GM21825 (cell line): ENCODE data around the gene VWA3B.
"Not testable (repeated sequence)": the region's sequence is repeated elsewhere in the genome, so short reads cannot be mapped to it uniquely, and the experiment has no call there.

Source experiments
- ATAC-seq: cut with Tn5 transposase; IDR thresholded peaks from one replicate; pipeline ENCODE4 v1.9.1; 2021; ENCODE audit warnings: mild to moderate bottlenecking, moderate library complexity; ENCODE audit not compliant: unreplicated experiment

Gene VWA3B

DNA sequence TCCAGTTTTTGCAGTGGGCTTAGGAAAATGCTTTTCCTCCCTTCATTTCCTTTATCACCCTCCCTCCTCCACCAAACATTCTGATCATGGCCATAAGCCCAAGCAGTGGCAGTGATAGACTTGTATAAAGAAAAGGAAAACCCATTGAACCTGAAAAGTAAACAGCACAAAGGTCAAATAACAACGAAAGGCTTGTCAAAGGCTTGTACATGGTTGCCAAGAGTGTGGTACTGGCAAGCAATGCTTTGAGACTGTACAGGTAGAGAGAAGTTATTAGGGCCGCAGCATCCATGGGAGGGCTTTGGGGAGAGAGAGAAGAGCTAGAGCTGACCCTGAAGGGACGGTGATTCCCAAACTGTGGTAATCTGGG is 2.1 kb upstream of the VWA3B start:
- ATAC-seq: no peak

DNA sequence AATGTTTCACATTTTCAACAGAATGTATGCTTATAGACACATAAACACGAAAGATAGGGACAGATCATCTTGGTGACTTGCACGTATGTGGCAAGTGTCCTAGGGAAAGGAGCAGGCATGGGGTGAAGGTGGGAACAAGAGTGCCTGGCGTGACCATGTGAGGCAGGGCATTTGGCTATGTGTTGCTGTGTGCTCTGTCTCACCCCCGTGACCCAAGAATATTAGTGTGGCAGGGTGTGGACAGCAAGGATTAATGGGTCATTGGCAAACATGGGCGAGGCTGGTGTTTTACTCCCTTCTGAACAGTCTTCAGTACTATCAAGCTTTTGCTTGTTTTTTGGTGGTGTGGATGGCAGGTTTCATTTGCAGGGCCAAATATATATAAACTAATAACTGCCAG is 1.3 kb upstream of the VWA3B start:
- no peak for ATAC-seq

DNA sequence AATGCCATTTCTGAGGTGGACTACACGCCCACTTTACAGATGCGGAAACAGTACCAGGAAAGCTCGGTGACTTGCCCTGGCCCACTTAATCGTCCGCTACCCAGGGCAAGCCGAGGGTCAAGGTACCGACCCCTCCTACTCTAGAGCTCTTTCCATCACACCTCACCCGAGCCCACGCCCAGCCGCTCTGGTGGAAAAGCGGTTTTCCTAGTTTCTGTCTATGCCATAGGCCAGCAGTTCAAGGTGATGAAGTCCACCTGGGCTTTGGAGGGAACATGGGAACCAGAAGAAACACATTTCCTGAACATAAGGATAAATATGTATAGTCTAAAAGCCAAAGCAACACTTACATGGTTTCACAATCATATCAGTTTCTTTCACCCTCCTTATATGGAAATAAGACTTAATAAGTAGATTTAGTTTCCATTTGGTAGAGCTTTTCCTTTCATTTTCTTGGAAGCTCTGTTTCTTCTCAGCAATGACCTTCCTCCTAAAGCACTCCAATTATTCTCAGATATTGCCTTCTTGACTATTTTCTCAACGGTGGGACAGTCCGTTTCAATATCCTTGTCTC is 567 bp downstream of the VWA3B start:
- no peak for ATAC-seq

DNA sequence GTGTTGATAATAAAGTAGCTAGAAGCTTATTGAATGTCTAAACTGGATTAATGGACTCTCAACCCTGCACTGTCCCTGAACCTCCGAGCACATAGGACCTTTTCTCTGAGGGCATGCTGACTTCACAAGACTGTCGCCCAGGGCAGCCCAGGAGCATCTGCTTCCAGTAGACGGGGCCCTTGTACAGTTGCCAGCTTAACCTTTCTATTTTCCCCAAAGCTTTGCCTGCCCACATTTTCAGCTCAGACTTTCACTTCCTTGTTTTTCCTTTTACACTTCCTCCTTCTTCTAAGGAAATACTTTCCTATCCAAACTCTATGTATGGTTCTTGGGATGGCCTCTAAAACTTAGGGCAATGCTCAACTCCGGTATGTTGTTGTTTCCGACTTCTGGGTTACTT is 1.3 kb downstream of the VWA3B start:
- ATAC-seq: no peak

DNA sequence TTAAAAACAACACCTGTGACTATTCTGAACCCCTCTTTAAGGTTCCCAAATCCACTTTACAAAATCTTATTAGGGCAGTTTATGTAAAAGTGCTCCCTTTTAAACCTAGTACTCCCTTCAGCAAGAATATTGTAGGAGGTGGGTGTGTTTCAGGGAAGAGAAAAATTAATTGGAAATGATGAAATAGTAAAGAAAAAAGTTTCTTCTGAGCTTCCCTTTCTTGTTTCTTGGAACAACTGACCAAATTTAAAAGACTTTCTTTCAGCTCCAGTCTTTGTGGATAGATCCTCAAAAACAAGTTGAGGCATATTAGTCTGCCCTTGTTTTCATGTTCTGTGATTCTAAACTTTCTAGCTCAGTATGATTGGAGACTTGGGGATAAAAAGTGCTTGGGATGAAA is 3.0 kb downstream of the VWA3B start:
- ATAC-seq: no peak

DNA sequence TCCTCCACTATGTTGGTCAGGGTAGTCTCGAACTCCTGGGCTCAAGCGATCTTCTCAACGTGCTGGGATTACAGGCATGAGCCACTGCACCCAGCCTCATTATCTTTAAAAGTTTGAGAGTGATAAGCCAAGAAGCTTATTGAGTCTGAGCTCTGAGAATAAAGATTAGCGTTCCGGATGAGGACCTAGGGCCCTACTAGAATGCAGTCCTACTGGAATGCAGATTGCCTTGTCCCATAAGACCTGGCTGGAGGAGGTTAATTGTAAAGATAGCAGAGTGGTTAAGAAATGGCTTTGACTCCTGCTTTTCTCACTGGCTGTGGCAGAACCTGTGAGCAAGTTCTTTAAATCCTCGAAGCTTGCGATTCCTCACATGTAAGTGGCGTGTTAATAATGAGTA is 4.0 kb downstream of the VWA3B start:
- ATAC-seq: no peak

DNA sequence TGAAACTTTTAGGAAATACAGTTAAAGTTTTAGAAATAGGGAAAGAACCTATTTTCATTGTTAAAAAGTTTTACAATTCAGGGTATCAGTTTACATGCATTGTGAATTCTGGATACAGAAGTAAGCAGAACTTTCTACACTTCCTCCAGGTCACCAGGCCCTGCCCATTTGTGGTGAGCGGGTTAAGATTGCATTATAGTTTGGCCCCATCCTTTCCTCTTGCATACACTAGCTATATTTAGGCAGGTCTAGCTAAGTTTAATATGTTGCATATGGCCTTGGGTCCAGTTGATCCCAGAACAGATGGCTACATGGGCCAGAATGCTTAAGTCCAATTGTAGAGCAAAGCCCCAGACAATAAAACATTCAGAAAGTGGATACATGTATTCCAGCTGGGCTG is 4.8 kb downstream of the VWA3B start:
- no peak for ATAC-seq

DNA sequence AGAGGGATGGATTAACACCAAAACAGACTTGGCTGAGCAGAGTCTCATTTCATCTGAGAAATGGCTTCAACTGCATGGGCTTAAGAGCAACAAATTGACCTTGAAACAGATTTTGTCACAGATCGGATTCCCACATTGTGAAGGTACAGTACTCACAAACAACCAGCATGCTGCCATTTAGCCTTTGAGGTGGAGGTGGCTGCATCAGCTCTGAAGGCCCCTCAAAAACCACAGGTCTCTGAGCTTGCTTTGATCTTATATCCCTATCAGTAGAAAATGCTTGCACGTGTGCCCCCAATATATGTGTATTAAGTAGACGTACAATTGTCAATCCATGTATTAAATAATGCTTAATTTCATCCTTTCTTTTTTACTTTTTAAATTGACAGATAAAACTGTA is 6.2 kb downstream of the VWA3B start:
- ATAC-seq: no peak

DNA sequence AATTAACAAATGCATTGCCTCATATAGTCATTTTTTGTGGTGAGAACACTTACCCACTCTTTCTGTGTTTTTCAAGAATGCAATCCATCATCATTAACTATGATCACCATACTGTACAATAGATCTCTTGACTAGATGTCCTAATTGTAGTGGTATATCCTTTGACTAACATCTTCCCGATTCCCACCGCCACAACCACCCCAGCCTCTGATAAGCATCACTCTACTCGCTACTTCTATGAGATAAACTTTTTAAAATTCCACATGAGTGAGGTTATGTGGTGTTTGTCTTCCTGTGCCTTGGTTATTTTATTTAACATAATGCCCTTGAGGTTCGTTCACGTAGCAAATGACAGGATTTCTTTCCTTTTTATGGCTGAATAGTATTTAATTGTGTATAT is 6.6 kb downstream of the VWA3B start:
- ATAC-seq: no peak

DNA sequence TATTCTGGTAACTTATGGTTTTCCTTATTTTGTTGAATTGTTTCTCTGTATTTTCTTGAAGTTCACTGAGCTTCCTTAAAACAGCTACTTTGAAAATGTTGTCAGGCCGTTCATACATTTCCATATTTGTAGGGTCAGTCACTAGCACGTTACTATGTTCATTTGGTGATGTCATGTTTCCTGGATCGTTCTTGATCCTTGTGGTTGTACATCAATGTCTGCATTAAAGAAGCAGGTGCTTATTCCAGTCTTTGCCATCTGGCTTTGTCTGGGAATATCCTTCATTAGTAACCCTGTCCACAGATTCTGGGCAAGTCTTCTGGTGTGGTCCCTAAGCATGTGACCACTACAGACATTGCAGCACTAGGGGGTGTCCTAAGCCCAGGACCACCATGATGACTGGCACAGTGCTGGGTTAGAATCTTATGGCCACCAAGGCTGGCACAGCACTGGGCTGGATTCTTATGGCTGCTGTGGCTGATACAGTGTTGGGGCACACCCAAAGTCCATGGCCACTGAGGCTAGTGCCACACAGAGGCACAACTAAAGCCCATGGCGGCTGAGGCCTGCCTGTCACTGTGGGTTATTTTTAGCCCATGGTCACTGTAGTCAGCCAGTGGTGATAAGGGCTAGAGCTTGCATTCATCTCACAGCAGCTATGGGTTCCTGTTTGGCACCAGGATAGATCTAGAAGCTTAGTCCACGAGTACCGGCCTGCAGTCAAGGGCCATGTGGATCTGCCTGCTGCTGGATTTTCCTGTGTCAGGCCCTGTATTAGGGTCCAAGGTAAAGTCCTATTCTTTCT is 13.2 kb downstream of the VWA3B start:
- ATAC-seq: no peak

DNA sequence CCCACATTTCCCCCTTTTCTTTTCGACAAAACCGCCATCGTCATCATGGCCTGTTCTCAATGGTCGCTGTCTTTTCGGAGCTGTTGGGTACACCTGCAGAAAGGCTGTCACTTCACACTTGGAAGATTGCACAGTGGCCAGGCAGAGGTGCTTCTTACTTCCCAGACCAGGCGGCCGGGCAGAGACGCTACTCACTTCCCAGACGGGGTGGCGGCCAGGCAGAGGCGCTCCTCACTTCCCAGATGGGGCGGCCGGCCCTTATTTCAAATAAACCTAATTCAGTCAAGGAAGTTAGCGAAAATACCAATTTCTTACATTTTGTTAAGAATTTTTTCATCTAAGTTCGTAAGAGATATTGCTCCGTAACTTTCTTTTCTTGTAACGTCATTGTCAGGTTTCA is 15.3 kb downstream of the VWA3B start:
- ATAC-seq: not testable (repeated sequence)

DNA sequence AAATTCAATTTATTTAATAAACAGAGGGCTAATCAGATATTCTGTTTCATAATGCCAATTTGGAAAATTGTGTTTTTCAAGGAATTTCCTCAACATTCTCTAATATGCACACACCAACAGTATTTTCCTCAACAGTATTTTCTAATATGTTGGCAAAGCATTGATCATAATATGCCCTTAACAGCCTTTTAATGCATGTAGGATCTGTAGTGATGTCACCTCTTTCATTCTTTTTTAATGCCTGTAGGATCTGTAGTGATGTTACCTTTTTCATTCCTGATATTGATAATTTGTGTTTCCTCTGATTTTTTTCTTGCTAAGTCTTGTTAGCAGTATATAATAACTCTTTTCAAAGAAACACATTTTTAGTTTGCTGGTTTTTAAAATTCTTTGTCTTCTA is 15.9 kb downstream of the VWA3B start:
- ATAC-seq: no peak

DNA sequence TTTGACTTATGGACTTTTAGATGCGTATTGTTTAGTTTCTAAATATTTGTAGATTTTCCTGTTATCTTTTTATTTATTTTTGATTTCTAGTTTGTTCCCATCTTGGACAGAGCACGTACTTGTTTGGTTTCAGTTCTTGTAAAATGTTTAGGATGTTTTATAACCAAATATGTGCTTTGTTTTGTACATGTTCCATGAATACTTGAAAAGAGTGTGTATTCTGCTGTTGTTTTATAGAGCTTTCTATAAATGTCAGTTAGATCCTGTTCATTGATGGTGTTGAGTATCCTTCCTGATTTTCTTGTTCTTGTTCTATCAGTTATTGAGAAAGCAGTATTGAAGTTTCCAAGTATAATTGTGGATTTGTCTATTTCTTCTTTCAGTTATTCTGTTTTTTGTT is 21.1 kb downstream of the VWA3B start:
- ATAC-seq: no peak

DNA sequence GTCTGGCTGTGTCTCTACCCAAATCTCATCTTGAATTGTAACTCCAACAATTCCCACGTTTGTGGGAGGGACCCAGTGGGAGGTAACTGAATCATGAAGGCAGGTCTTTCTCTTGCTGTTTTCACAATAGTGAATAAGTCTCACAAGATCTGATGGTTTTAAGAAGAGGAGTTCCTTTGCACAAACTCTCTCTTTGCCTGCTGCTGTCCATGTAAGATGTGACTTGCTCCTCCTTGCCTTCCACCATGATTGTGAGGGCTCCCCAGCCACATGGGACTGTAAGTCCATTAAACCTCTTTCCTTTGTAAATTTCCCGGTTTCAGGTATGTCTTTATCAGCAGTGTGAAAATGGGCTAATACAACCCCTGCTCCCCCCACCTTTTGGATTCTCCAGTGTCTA is 23.8 kb downstream of the VWA3B start:
- no peak for ATAC-seq

DNA sequence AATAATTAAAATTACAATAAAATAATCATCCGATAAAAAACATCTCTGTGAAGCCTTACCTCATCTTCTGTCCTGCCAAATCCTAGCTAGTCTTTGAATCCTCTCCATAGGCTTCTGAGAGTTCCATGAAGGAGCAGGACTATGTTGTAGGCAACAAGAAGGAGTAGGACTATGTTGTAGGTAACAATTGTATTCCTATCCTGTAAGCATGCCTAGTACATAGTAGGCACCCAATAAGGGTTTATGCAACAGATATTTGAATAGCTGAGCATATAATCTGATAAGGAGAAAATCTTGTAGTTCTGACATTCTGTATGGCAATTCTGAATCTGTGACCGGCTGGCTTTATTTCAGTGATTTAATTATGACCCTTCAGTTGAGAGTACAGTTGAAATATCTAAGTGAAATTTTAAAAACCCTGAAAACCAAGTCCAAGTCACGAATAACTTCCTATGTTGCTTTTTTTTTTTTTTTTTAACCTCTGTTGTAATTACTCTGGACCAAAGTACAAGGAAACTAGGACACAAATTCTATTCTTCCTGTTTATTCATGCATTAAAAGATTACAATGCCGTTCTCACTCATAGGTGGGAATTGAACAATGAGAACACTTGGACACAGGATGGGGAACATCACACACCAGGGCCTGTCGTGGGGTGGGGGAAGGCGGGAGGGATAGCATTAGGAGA is 27.8 kb downstream of the VWA3B start:
- no peak for ATAC-seq

DNA sequence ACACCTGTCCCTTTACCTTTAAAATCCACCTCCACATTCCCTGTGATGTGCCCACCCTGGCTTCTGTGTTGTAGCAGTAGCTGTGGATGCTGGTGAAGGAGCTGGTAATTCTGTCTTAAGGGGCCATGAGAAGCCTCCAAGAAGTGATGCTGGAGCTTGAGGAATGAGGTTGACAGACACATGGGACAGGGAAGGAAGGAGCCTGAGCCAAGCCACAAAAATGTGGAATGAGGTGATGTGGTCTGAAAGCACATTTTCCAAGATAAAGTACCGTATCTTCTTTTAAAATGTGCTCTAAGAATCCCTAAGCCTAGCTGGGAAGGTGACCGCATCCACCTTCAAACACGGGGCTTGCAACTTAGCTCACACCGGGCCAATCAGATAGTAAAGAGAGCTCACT is 31.2 kb downstream of the VWA3B start:
- ATAC-seq: no peak

DNA sequence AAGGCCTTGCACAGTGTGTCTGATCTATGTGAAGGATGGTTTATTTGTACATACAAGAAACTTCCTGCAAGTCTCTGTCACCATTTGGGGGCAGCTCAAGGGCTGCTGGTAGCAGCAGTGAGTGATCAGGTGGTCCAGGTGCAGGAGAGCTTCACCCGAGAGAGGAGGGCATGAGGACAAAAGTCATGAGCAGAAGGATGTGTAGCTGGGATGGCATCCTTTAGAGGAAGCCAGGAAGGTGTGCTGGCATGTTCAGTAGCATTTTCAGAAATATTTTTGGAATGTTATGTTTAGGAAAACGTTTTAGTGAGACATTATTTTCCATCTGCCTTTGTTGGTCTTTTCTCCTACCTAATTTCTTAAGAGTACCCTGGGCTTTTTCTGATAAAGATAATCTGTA is 31.9 kb downstream of the VWA3B start:
- no peak for ATAC-seq

DNA sequence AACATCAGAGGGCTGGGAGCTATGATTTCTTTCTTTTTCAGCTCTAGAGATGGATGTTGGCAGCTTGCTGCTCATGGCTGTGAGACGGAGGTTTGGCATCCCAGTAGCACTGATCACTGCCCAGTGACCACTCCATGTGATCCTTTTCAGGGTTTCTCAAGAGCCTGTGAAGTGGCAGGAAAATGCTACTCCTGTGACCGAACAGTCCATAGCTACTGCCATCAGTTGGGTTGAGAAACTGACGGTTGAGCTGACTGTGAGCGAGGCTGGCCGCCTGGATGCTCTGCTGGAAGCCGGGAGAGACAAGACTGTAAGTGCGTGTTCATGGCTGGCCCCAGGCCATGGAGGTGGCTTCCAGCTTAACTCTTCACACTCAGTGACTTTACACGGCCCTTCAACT is 34.2 kb downstream of the VWA3B start:
- ATAC-seq: no peak

DNA sequence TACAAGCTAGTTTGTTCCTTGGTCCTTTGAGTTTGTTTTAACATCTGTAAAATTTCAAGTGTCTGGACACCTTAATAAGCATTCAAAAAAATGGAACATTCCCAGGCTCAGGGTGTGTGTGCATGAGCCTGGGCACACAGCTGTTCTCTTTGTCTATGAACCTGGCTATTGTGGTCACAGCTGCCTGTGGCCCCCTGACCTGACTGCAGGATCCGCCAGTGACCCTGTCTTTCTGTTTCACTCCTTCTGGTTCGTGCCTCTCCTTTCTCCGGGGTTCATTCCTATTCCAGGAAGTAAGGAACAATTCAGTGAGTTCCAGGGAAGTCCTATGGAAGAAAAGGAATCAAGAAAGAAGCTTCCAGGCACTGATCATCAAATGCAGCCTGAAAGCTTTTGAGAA is 35.6 kb downstream of the VWA3B start:
- no peak for ATAC-seq

DNA sequence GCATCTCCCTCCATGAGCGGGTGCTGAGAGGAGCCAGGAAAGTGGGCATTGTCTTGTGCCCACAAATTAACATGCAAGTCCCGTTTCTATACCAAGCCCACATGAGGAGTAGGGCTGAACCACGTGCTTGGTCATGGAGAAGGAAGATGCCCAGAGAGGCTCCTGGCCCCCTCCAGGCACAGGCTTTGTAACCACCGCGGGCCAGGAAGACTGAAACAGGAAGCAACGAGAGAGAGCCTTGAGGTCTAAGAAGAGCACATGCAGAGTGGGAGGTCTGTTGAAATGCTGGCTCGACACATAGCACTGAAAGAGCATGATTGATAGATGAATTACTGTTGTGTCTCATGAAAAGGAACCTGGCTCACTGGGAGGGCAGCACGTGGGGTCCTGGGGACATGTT is 36.3 kb downstream of the VWA3B start:
- no peak for ATAC-seq

DNA sequence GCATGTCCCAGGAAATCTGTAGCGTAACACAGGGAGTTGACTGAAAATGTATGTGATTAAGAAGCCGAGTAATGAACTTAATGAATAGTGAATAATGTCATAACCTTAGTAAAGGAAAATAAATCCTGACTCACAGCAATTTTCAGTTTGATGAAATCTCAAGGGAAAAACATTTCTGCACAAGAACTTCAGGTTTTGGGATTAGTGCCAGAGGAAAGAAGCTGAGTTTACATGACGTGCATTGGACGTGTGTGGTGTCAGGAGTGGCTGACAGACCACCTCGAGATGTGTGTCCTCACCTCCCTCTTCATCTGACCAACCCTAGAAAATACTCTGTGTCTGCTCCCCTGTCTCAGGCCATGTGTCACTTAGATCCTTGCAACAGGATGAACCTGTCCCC is 39.1 kb downstream of the VWA3B start:
- no peak for ATAC-seq

DNA sequence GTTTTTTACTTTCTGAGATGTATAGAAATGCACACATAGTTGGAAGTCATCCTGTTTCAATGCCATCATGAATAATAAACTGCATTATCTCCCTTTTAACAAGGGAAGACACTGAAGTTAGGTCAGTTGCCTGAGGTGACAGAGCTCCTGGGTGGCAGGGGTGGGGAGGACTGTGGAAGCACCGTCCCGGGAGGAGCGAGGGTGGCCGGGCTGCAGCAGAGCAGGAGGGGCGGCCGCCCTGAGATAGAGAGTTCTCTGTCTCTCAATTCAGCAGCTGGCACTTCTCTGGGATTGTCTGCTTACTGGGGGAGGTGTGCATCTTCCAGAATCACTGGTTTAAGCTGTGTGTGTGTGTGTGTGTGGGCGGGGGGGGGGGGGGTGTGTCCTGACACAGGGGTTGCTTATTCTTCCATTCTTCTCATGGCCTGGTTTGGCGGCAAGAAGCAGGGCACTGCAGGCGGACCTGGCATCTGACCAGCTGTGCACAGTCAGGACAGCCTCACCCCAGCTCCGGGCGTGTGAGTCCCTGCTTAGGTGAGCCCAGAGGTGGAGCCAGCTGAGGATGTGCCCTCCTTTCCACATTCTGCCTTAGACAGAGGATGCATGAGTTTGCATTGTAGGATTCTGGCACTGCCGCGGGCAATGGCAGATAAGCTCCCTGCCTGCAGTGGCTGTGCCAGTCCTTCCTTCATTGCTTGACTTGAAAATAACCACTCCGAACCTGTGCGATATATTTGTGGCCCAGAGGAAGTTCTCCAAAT is 40.4 kb downstream of the VWA3B start:
- ATAC-seq: no peak
